ENCODE data around the gene KIF17.

KIF17 gene

GRCh38 chr1:20727746-20728316 lies 10.0 kb upstream of the KIF17 start:
- H3K9me3 ChIP-seq (ENCODE audit: control insufficient read depth in 5 of 5, low read length in 5 of 5): no peaks in the 10 kb centered on the region
- H3K4me1 ChIP-seq (ENCODE audit: control insufficient read depth in 5 of 5, insufficient read depth in 5 of 5, low read length in 5 of 5): peaks cover 0 to 16% (median 15%) of the 10 kb centered on the region in 5 donors
- peaks cover 29 to 39% (median 35%) of the 10 kb centered on the region in 5 donors for H3K27me3 ChIP-seq (ENCODE audit: control insufficient read depth in 5 of 5, insufficient read depth in 4 of 5, low read length in 5 of 5)
- H3K27ac ChIP-seq (ENCODE audit: low read depth, low read length): no peak overlapping the region
- no peak overlapping the region for H3K9ac ChIP-seq (ENCODE audit: low read length in 5 of 5)
- no peaks in the 10 kb centered on the region for H3K36me3 ChIP-seq (ENCODE audit: control insufficient read depth in 5 of 5, insufficient read depth in 5 of 5, low read length in 5 of 5)
- no peak overlapping the region for H3K4me3 ChIP-seq (ENCODE audit: low read depth in 1 of 5, low read length in 5 of 5)

- no peak overlapping the region for H3K4me3 ChIP-seq (ENCODE audit: low read depth in 1 of 5, low read length in 5 of 5)
- no peaks in the 10 kb centered on the region for H3K36me3 ChIP-seq (ENCODE audit: control insufficient read depth in 5 of 5, insufficient read depth in 5 of 5, low read length in 5 of 5)
- H3K27me3 ChIP-seq (ENCODE audit: control insufficient read depth in 5 of 5, insufficient read depth in 4 of 5, low read length in 5 of 5): peaks cover 29 to 38% (median 32%) of the 10 kb centered on the region in 5 donors
- no peak overlapping the region for H3K9ac ChIP-seq (ENCODE audit: low read length in 5 of 5)
- H3K9me3 ChIP-seq (ENCODE audit: control insufficient read depth in 5 of 5, low read length in 5 of 5): no peaks in the 10 kb centered on the region
- no peak overlapping the region for H3K27ac ChIP-seq (ENCODE audit: low read depth, low read length)
- H3K4me1 ChIP-seq (ENCODE audit: control insufficient read depth in 5 of 5, insufficient read depth in 5 of 5, low read length in 5 of 5): peaks cover 0 to 9% (median 8%) of the 10 kb centered on the region in 5 donors
Measured at GRCh38 chr1:20726932-20727745, 9.3 kb upstream of the KIF17 start.

- H3K27me3 ChIP-seq (ENCODE audit: control insufficient read depth in 5 of 5, insufficient read depth in 4 of 5, low read length in 5 of 5): peaks cover 26 to 36% (median 30%) of the 10 kb centered on the region in 5 donors
- no peak overlapping the region for H3K9ac ChIP-seq (ENCODE audit: low read length in 5 of 5)
- no peak overlapping the region for H3K4me3 ChIP-seq (ENCODE audit: low read depth in 1 of 5, low read length in 5 of 5)
- H3K4me1 ChIP-seq (ENCODE audit: control insufficient read depth in 5 of 5, insufficient read depth in 5 of 5, low read length in 5 of 5): peaks cover 0 to 3% (median 2%) of the 10 kb centered on the region in 5 donors
- no peaks in the 10 kb centered on the region for H3K36me3 ChIP-seq (ENCODE audit: control insufficient read depth in 5 of 5, insufficient read depth in 5 of 5, low read length in 5 of 5)
- no peaks in the 10 kb centered on the region for H3K9me3 ChIP-seq (ENCODE audit: control insufficient read depth in 5 of 5, low read length in 5 of 5)
- H3K27ac ChIP-seq (ENCODE audit: low read depth, low read length): no peak overlapping the region
Measured at GRCh38 chr1:20726118-20726911, 8.5 kb upstream of the KIF17 start.

GRCh38 chr1:20725189-20726117 lies 7.6 kb upstream of the KIF17 start:
- Histone ChIP-seq H3K36me3 (ENCODE audit: control insufficient read depth in 5 of 5, insufficient read depth in 5 of 5, low read length in 5 of 5) (no peaks in the 10 kb centered on the region), H3K4me3 (ENCODE audit: low read depth in 1 of 5, low read length in 5 of 5) (no peak overlapping the region), H3K27ac (ENCODE audit: low read depth, low read length) (no peak overlapping the region), H3K9me3 (ENCODE audit: control insufficient read depth in 5 of 5, low read length in 5 of 5) (no peaks in the 10 kb centered on the region), H3K4me1 (ENCODE audit: control insufficient read depth in 5 of 5, insufficient read depth in 5 of 5, low read length in 5 of 5) (no peaks in the 10 kb centered on the region), H3K27me3 (ENCODE audit: control insufficient read depth in 5 of 5, insufficient read depth in 4 of 5, low read length in 5 of 5) (peaks cover 19 to 27% (median 22%) of the 10 kb centered on the region in 5 donors), H3K9ac (ENCODE audit: low read length in 5 of 5) (no peak overlapping the region)

- H3K4me3 ChIP-seq (ENCODE audit: low read depth in 1 of 5, low read length in 5 of 5): no peak overlapping the region
- H3K27ac ChIP-seq (ENCODE audit: low read depth, low read length): no peak overlapping the region
- H3K9ac ChIP-seq (ENCODE audit: low read length in 5 of 5): no peak overlapping the region
- H3K4me1 ChIP-seq (ENCODE audit: control insufficient read depth in 5 of 5, insufficient read depth in 5 of 5, low read length in 5 of 5): no peaks in the 10 kb centered on the region
- H3K27me3 ChIP-seq (ENCODE audit: control insufficient read depth in 5 of 5, insufficient read depth in 4 of 5, low read length in 5 of 5): peaks cover 10 to 19% (median 15%) of the 10 kb centered on the region in 5 donors
- H3K9me3 ChIP-seq (ENCODE audit: control insufficient read depth in 5 of 5, low read length in 5 of 5): no peaks in the 10 kb centered on the region
- H3K36me3 ChIP-seq (ENCODE audit: control insufficient read depth in 5 of 5, insufficient read depth in 5 of 5, low read length in 5 of 5): no peaks in the 10 kb centered on the region
Measured at GRCh38 chr1:20724364-20725188, 6.8 kb upstream of the KIF17 start.

- H3K4me3 ChIP-seq (ENCODE audit: low read depth in 1 of 5, low read length in 5 of 5): no peak overlapping the region
- H3K27me3 ChIP-seq (ENCODE audit: control insufficient read depth in 5 of 5, insufficient read depth in 4 of 5, low read length in 5 of 5): peaks cover 2 to 12% (median 7%) of the 10 kb centered on the region in 5 donors
- H3K36me3 ChIP-seq (ENCODE audit: control insufficient read depth in 5 of 5, insufficient read depth in 5 of 5, low read length in 5 of 5): no peaks in the 10 kb centered on the region
- H3K4me1 ChIP-seq (ENCODE audit: control insufficient read depth in 5 of 5, insufficient read depth in 5 of 5, low read length in 5 of 5): no peaks in the 10 kb centered on the region
- H3K9ac ChIP-seq (ENCODE audit: low read length in 5 of 5): no peak overlapping the region
- H3K9me3 ChIP-seq (ENCODE audit: control insufficient read depth in 5 of 5, low read length in 5 of 5): no peaks in the 10 kb centered on the region
- H3K27ac ChIP-seq (ENCODE audit: low read depth, low read length): no peak overlapping the region
Measured at GRCh38 chr1:20723537-20724363, 5.9 kb upstream of the KIF17 start.

- H3K9me3 ChIP-seq (ENCODE audit: control insufficient read depth in 5 of 5, low read length in 5 of 5): no peaks in the 10 kb centered on the region
- peaks cover 0 to 2% (median 2%) of the 10 kb centered on the region in 5 donors for H3K4me1 ChIP-seq (ENCODE audit: control insufficient read depth in 5 of 5, insufficient read depth in 5 of 5, low read length in 5 of 5)
- no peak overlapping the region for H3K27ac ChIP-seq (ENCODE audit: low read depth, low read length)
- peaks cover 0 to 6% (median 2%) of the 10 kb centered on the region in 5 donors for H3K27me3 ChIP-seq (ENCODE audit: control insufficient read depth in 5 of 5, insufficient read depth in 4 of 5, low read length in 5 of 5)
- no peak overlapping the region for H3K4me3 ChIP-seq (ENCODE audit: low read depth in 1 of 5, low read length in 5 of 5)
- no peak overlapping the region for H3K9ac ChIP-seq (ENCODE audit: low read length in 5 of 5)
- H3K36me3 ChIP-seq (ENCODE audit: control insufficient read depth in 5 of 5, insufficient read depth in 5 of 5, low read length in 5 of 5): no peaks in the 10 kb centered on the region
Measured at GRCh38 chr1:20723159-20723536, 5.3 kb upstream of the KIF17 start.

GRCh38 chr1:20721117-20722061 lies 3.6 kb upstream of the KIF17 start:
- Histone ChIP-seq H3K27me3 (ENCODE audit: control insufficient read depth in 5 of 5, insufficient read depth in 4 of 5, low read length in 5 of 5) (peaks cover 0 to 5% (median 5%) of the 10 kb centered on the region in 5 donors), H3K27ac (ENCODE audit: low read depth, low read length) (no peak overlapping the region), H3K9ac (ENCODE audit: low read length in 5 of 5) (no peak overlapping the region), H3K9me3 (ENCODE audit: control insufficient read depth in 5 of 5, low read length in 5 of 5) (no peaks in the 10 kb centered on the region), H3K4me1 (ENCODE audit: control insufficient read depth in 5 of 5, insufficient read depth in 5 of 5, low read length in 5 of 5) (peaks cover 0 to 11% (median 6%) of the 10 kb centered on the region in 5 donors), H3K4me3 (ENCODE audit: low read depth in 1 of 5, low read length in 5 of 5) (no peak overlapping the region), H3K36me3 (ENCODE audit: control insufficient read depth in 5 of 5, insufficient read depth in 5 of 5, low read length in 5 of 5) (no peaks in the 10 kb centered on the region)

Measured in subcutaneous abdominal adipose tissue (tissue), 5 donors.